HG03060 (cell line): Measurements from ENCODE around the gene RASL10B.

Experiments
- ATAC-seq: cut with Tn5 transposase; IDR thresholded peaks from one replicate; pipeline ENCODE4 v1.9.1; 2021; ENCODE audit warnings: low read depth, moderate number of reproducible peaks; ENCODE audit not compliant: unreplicated experiment

The RASL10B gene

DNA sequence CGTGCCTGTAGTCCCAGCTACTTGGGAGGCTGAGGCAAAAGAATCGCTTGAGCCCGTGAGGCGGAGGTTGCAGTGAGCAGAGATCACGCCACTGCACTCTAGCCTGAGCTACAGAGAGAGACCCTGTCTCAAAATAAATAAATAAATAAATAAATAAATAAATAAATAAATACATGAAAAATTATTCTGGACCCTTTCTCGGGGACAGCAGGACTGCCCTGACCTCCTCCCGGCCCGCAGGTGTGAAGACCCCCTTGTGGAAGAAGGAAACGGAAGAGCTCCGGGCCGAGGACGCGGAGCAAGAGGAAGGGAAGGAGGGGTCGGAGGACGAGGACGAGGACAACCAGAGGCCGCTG is 32.3 kb downstream of the RASL10B start:
- ATAC-seq: no peak

DNA sequence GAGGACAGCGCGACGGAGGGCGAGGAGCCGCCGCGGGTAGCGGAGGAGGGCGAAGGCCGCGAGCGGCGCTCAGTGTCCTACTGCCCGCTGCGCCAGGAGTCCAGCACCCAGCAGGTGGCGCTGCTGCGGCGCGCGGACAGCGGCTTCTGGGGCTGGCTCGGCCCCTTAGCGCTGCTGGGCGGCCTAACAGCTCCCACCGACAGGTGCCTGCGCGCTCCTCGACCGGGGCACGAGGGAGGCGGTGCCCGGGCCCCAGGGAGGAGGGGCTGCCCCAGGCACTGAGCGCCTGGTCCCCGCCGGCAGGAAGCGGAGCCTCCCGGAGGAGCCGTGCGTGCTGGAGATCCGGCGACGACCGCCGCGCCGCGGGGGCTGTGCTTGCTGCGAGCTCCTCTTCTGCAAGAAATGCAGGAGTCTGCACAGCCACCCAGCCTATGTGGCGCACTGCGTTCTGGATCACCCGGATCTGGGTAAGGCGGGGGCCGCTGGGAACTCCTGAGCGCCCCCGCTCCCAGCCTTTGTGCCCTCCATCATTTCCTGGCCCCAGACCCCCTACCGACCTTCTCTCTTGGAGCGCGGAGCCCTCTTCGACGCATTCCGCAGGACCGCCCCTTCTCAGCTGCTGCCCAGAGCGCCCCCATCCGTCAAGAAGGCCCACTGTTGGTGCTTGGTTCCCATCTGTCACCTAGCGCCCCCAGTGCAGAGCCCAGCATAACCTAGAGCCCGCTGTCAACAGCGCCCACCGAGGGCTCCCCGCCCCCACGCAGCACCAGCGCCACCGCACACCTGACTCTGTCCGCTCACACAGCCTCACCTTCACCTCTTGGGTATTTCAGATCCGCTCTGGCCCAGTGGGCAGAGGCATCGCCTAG is 32.9 kb downstream of the RASL10B start:
- no peak for ATAC-seq

DNA sequence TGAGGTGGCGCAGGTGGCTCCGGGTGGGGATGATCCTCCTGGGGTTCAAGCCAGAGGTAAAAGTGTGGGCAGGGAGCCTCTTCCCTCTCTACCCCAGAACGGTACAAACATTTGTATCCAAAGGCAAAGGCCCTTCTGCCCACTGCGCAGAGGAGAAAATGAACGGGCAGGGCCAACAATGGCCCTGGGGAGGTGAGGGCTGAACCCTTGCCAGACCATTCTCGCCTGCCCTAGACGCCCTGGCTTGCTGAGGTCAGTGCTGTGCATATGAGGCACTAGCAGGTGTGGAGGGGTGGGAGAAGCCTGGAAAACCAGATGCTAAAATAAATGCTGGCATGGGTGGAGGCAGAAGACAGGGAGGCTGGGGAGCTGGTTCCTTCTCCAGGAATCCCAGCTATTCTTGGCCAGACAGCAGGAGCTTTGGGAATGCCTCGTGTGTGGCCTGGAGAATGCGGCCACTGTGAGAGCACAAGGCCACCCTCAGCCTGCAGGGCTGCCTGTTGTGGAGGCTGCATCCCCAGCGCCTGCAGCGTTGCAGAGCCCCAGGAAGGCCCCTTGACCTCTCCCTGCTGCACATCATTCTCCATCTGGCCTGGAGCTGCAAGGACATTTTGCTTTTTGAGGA is 33.8 kb downstream of the RASL10B start:
- ATAC-seq: no peak

DNA sequence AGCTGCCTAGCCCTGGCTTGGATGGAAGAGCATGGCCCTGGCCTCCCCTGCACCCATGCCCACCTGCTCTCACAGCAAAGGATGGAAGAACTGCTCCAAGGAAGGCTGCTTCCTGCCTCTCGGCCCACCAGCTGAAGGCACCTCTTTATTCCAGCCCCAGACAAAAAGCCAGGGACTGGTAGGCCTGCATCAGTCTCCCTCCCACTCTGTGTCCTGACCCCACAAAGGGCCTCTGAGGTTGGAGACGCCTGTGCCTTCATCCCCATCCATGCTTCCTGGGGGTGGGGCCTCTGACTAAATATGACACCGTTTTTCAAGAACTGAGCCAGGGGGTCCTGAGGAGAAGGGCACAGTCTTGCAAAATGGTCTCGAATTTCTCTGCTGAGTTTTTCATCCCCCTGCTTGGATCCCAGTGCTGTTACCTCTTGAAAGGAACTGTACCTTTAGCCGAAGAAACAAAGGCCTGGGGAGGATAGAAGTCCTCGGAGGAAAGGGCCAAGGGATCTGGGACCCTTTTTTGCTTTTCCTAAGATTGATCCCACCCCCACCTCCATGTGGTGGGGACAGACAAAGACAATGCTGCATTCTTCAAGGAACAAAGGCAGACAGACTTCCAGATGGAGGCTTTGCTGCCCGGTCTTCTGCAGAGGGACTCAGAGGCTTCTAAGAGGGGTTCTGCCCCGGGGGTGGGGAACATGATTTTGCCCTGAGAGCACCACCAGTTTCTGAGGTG is 34.5 kb downstream of the RASL10B start:
- no peak for ATAC-seq

DNA sequence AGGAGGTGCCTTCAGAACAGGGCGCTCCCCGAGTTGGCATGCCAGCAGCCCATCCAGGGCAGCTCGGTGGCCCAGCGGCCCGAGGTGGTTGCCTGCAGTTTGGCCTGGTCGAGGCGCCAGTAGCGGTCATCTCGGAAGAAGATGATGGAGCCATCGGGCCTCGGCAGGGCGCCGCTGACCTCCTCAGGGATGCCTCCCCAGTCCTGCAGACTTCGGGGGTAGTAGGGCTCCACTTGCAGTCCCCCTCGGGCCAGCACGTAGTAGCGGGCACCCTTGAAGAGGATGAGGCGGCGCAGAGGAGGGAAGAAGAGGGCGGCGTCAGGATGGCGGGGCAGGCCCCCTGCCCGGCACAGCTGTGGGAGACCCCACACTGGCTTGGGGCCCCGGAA is 35.0 kb downstream of the RASL10B start:
- ATAC-seq: no peak

DNA sequence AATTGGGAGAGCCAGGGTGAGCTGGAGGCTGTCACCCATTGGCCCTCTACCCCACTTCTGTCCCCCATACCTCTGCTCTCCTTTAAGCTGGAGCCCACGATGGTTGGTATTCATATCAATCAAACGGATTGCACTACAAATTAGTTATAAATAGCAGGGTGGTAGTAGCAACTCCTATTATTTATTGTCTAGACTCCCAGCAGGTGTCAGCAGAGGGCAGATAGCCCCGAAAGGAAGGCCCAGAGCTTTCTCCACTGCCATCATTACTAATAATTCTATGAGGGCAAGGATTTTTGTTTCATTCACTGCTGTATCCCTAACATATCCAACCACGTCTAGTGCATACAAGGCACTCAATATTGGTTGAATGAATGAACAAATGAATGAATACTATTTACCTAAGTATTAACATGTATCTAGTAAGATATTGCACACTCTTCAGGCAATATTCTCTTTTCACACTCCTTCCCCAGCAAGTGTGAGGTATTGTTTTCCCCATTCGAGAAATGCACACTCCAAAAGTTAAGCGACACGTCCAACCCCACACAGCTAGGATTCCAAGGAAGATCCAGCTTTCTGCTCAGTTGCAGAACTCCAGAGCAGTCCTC is 35.6 kb downstream of the RASL10B start:
- no peak for ATAC-seq

DNA sequence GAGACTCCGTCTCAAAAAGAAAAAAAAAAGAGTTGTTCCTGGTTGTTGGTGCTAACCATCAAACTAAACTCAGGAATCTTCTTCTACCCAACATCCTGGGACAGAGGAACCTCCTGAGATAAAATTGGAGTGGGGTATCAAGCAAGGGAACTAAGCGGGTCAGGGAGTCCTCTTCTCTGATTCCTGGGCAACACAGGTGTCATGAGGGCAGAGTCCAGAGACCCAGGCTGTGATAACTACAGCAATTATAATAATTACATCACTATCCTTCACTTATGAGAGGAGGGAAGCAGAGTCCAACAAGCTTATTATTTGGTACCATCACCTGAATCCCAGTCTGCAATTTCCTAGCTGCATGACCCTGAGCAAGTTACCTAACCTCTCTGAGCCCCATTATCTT is 37.4 kb downstream of the RASL10B start:
- no peak for ATAC-seq

DNA sequence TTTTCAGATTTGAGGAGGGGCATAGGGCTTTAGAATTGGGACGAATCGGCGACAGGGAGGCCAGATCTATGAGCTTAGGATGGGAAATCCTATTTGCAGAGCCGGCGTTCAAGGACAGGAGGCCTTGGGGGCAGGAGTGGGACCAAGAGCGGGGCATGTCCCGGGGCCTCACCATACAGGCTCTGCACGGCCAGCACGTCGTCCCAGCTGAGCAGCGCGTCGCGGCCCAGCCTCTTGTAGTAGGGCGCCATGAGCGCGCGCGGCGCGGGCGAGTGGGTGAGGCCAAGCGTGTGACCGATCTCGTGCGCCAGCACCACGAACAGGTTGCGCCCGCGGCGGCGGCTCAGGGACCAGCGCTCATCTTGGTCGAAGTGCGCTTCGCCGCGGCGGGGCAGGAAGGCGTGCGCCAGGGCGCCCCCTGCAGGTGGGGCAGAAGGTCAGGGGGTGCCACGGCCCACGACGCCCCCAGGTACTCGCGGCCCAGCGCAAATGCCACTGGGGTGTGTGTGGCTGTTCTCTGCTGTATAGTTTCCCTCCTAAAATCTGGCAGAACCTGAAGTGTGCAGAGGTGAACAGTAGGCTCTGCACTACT is 38.6 kb downstream of the RASL10B start:
- no peak for ATAC-seq

DNA sequence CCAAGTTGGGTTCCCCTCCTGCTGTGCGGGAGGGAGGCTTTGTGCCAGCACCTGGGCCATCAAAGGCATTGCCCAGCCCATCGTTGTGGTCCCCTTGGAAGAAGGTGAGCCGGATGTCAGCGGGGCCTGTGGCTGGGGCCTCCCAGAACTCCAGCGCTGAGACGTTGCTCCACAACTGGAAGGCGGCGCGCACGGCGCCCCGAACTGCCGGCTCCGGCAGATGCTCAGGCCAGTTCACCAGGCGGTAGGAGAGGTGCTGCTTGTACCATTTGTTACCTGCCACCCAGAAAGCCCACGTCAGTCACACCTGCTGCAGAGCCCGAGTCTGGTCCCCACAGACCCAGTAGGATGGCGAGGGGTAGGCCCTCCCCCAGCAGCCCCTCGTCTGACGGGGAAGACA is 41.7 kb downstream of the RASL10B start:
- ATAC-seq: no peak

DNA sequence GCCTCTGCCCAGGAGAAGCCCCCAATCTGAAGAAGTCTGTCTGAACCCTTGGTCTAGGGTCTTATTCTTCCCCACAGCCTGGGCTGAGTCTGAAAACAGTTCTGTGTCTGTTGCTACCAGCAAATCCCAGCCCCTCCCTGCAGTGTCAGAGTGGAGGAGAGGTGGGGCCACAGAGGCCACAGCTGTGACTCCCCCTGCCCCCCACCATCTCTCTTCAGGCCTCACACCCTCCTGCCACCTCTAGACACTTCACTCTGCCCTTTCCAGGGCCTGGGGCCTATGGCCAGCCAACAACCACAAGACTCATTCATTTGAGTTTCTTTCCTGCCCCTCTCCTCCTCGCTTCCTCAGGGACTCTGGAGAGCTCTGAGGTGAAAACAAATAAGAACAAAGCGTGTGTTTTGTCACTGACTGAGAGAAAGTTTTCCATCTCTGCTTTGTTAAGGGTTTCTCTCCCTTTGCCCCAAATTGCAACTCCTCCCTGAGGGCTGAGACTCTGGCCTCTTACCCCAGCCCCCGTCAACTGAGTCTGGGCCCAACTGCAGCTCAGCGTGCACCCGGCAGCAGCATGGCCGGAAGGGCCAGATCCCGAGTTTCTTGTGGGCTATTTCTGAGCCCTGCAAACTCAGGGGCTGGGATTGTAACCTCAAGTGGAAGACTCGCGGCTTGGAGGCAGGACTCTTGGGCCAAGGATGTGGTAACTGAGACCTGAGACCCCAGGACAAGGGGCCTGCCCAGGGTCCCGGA is 42.4 kb downstream of the RASL10B start:
- ATAC-seq: no peak

DNA sequence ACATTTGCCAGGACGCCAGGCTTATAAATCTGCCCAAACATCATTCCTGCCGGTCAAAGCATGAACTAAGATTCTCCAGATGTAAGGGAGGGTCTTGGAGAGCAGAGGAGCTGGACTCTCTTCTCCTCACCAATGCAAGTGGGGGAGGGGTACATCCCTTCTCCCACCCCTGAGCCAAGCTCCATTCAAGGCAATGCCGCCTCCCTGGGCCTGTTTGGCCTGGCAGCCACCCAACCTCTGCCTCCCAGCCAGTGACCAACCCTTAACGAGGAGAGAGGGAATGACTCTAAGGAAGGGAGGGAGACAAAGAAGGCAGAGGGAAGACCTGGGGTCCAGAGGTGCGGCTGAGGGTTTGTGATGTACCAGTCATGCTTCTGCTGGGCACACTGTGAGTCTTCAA is 43.1 kb downstream of the RASL10B start:
- ATAC-seq: no peak

DNA sequence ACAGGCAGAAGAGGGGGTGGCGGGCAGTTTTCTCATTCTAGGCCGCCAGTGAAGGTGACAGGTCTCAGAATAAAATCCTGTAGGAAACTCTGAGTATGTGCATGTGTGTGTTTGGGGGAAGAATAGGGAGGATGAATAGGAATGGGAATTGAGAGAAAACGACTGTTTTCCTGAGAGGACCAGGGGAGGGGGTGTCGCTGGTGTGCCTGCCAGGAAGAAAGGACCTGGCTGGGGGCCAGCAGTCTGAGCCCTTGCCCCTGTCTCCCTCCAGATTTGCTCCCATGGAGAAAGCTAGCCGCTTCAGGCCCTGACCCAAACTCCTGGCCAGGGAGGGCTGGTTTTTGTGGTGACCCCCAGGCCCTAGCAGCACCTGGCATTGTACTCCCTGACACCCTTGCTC is 43.6 kb downstream of the RASL10B start:
- ATAC-seq: no peak

DNA sequence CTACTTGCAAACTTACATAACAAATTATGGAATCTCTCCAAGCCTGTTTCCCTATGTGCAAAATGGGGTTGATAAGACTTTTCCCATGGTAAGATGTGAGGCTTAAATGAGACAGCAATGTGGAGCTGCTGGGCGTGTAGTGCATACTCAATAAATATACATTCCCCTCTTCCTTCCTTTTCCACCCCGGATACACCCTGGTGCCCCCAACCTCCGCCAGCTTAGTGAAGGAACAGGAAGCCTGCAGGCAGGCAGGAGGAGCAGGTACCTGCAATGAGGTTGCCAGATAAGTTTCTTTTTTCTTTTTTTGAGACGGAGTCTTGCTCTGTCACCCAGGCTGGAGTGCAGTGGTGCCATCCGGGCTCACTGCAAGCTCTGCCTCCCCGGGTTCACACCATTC is 44.1 kb downstream of the RASL10B start:
- ATAC-seq: no peak

DNA sequence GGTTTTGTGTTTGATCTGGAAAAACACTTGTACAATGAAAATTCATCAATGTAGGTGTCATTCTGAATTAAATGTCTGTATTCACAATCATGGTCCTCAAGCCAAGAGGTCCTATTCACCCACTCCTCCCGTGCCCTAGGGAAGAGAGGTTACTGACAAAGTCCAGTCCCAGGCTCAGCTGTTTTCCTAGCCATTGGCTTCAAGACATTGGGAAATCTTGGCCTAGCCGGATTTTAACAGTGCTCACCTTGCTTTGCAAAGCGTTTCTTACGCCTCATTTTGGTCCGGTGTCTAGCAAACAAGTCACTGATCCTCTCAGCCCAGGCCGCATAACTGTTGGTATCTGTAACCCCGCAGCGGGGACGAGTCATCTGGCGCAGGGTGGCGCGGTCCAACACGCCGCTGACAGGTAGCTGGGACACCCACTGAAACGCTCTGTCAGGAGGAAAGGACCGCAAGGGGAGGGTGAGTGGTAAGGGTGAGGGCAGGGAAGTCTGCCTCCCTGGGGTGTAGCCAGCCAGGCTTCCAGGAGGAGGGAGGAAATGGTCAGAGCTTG is 47.3 kb downstream of the RASL10B start:
- no peak for ATAC-seq

DNA sequence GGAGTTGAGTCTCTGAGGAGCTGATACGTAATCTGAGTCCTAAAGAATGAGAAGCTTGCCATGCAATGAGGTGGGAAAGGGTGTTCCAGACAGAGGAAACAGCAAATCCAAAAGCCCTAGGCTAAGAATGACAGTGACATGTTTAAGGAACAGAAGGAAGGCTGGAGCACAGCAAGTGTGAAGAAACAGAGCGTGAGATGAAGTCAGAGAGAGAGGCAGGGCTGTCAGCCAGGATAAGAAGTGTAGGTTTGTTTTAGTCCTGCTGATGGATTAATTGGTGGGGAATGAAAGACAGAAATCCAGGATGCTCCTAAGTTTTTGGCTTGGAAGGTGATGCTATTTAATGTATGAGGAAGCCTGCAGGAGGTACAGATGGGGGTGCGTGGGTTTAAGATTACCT is 49.5 kb downstream of the RASL10B start:
- ATAC-seq: no peak

DNA sequence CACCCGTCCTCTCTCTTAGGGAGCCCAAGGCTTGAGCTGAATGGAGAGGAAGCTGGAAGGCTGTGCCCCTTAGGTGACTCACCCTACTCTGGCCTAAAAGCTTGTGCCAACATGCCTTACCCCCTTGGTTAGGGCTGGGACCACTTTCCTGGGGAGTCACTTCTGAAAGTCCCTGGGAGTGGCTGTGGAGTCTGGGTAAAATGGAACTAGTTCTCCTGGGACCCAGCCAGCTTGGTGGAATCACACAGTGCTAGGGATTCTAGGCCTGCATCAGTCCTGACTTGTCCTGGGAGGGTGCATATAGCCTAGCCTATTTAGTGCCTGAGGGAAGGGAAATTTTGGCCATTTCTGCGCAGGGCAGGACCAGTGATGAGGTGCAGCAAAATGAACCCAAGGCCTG is 53.5 kb downstream of the RASL10B start:
- ATAC-seq: no peak

DNA sequence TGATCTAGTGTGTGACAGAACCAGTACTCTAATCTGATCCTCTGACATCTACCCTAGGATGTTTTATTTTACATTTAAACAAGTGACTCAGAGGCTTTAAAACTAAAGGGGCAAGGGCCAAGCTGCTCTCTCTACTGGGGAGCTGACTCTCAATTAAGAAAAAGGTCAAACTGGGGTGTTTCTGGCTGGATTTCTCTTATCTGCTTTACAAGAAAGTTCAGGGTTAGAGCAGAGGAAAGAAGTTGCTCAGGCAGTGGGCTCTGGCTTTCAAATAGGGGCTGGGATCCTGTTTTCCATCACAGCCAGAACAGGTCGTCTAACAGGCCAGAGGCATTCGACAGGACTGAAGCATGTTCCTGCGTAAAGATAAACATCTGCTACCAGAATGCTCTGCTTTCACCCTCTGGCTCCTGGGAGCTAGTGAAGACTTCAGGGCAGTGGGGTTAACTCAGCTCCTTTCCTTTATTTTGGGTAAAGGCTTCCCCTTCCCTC is 55.5 kb downstream of the RASL10B start:
- ATAC-seq: no peak

DNA sequence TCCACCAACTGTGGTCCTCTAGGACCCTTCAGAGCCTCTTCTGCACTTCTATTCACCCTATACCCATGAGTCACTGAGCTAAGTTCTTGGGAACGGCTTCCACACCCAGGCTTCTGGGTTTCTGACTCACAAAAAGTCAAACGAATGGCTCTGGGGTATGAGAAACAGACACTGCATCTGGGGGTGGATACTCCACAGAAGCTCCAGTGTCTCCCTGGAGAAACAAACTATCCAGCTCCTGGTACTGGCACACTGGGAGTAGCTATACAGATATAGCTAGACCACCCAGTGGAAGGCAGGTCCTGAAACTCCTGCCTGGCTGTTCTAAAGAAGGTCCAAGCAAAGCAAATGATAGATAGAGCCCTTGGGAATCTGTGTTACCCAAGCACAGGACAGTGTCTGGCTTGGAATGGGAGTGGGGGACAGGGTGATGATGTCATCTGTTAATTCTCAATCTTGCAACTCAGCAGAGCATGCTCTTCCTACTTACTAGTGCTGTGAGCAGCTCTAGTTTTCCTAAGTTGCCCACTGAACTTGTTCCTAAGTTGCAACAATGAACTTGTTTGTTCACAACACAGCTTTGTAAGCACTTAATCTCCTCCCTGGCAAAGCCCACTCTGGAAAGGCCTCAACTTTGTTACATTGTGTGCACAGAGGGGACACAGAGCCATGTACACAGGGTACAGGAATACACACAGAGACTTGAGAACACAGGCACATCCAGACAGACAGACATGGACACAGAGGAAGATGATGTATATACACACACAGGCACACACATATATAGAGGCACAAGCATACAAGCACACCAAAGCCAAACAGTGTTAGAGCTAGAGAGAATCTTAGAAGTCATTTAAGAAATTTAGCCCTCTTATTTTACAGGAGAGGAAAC is 57.3 kb downstream of the RASL10B start:
- no peak for ATAC-seq

DNA sequence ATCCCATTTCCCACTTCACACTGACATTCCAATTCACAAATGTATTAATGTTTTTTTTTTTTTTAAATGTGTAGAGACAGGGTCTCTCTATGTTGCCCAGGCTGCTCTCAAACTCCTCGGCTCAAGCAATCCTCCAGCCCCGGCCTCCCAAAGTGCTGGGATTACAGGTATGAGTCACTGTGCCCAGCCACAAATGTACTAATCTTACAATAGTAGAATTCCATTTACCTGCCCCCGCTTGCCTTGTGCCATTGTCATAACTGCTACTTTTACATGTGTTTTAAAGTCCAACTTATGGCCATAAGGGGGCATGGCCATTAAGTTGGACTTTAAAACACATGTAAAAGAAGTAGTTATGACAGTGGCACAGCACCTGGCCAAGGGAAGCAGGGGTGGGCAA is 59.4 kb downstream of the RASL10B start:
- ATAC-seq: no peak
